Measurements from ENCODE around the gene MREG.
"Not testable (repeated sequence)": the region's sequence is repeated elsewhere in the genome, so short reads cannot be mapped to it uniquely, and the experiment has no call there.

The MREG gene

GRCh38 chr2:215958257-215958656 lies 55.1 kb downstream of the MREG start:
- no peak for DNase-seq (ENCODE audit: low read depth)

DNA sequence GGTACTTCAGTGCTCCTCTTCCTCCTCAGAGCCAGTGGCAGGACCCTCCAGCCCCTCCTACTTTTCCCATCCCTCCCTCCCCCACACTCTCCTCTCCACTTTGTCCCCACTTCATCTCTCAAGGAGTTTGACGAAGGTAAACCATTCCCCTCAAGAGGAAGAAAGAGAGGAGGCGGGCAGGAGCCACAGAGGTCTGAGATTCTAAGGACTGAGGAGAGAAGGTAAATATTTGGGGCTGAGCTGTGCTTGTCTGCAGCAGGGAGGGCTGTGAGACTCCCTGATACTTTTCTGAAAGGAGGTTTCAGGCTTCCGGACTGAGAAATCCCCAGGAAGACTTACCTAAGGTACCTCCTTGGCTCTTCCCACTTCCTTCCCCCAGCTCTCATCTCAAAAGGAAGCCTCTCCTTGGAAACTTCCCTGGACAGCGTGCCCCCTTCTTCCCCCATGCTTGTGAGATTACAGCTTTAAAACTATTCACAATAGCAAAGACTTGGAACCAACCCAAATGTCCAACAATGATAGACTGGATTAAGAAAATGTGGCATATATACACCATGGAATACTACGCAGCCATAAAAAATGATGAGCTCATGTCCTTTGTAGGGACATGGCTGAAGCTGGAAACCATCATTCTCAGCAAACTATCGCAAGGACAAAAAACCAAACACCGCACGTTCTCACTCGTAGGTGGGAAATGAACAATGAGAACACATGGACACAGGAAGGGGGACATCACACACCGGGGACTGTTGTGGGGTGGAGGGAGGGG lies 55.8 kb downstream of the MREG start:
- DNase-seq (ENCODE audit: low read depth), result not testable (repeated sequence)

DNA sequence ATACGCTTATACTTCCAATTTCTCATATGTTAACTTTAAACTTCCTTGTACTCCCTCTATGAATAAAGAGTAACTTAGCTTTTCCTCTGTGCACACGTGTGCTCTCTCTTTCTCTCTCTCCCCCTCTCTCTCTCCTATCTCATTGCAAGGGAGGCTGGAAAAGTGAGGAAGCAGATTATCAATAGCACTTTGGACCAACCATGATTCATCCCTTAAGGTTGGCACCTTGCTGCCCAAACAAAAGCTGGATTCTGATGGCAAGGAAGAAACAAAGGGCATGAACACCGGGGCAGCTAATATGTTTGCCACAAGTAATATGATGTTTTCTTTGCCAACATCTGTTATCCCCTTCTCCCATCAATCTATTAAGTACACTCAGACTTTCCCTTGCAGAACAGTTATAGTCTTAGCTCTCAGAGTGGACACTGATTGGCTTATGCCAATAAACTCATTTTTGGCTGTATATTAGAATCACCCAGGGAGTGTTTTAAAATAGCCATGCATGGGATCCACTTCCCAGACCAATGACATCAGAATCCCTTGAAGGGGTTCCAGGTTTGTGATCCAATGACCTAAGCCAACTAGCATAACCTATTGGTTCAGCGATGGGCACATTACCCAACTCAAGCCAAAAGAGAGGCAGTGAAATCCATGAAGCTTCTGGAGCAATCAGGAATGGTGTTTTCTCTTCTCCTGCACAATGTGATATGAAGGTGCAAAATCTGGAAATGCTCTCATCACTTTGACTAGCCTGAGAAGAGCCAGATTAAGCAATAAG lies 60.3 kb downstream of the MREG start:
- no peak for DNase-seq (ENCODE audit: low read depth)

- DNase-seq (ENCODE audit: low read depth), result no peak
These were observed 61.8 kb downstream of the MREG start for GRCh38 chr2:215951558-215951957.

DNA sequence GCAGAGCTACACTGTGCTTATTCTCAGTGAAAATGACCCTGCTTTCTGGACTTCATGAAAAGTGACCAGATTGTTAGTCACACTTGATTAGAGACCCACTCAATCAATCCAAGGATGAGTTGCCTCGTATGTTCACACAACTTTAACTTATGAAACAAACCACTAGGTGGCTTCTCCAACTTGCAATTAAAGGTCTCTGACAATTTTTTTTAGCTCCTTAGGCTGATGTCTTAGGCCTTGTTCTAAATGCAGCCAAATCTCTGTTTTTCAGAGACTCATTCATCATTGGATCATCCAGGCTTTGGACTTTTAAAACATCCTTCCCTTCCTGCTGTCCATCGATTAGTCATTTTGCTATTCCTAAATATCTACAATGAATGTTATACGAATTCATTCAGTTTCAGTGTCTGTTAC lies 63.4 kb downstream of the MREG start:
- DNase-seq (ENCODE audit: low read depth), result no peak

GRCh38 chr2:215948051-215948450 lies 65.3 kb downstream of the MREG start:
- no peak for DNase-seq (ENCODE audit: low read depth)

DNA sequence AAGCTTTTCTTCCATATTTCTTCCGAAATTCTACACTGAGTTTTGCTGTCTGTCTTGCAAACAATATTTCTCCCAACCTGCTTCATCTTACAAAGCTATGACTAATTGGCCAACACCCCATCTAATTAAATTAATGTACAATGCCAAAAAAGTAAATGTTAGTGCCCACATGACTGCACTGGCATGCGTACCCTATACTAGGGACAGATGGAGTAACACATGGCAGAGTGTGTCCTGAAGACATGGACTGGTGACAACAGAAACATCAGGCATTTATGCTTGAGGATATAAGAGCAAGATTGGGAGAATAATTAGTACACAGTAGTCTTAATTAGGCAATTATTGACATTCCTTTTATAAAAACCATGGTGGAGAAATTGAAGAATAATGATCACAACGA lies 66.8 kb downstream of the MREG start:
- DNase-seq (ENCODE audit: low read depth), result no peak

DNA sequence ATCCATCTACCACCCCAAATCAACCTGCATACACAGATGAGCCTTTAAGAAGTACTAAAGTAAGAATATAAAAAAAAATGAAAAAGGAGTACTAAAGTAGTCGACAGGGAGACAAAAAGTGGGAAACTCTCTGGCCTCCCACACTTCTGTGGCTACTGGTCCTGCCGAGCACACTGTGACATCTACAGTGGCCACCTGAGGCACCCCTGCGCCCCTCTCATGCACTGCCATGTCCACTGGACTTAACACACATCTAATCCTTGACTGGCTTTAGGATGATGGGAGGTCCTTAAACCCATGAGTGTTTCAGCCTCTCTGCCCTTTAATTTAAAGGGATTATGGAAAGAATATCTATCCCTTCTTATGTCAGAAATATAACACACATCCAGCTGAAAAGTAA lies 71.2 kb downstream of the MREG start:
- DNase-seq (ENCODE audit: low read depth), result no peak

DNA sequence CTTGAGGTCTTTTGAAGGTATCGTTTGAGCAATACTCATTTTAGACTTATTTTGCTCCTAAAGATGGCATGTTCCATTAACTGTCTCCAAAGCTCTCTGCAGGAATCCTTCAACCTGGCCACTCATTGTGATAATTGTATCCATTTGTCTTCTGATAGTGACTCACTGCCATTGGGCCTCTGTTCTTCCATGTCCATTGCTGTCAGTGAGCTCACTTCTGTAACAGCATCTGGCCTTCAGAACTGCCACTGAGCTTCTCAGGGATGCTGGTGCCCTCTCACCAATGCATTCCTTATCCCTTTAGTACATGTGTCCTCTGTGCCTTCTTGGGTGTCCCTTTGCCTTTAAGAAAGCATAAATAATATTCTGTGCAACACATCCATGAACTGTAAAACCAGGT lies 71.6 kb downstream of the MREG start:
- no peak for DNase-seq (ENCODE audit: low read depth)

GRCh38 chr2:215940645-215941184 lies 72.6 kb downstream of the MREG start:
- DNase-seq (ENCODE audit: low read depth), result no peak

DNA sequence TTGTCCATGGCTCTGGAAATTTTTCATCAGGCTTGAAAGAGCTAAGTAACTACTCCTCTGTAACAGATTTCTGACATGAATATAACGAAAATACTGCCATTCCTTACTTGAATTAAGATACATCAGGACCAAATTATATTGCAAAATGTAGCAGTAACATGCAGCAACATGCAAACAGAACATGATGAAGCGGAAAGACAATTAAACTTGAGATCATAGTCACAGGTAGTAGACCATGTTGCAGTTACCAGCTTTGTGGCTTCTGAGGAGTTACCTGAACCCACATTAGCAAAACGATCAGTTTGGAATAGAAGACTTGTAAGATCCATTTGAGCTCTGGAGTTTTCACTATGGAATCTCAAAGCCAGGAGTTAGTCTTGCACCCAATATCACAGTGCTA lies 76.2 kb downstream of the MREG start:
- DNase-seq (ENCODE audit: low read depth), result no peak

GRCh38 chr2:215933151-215933550 lies 80.2 kb downstream of the MREG start:
- no peak for DNase-seq (ENCODE audit: low read depth)

DNA sequence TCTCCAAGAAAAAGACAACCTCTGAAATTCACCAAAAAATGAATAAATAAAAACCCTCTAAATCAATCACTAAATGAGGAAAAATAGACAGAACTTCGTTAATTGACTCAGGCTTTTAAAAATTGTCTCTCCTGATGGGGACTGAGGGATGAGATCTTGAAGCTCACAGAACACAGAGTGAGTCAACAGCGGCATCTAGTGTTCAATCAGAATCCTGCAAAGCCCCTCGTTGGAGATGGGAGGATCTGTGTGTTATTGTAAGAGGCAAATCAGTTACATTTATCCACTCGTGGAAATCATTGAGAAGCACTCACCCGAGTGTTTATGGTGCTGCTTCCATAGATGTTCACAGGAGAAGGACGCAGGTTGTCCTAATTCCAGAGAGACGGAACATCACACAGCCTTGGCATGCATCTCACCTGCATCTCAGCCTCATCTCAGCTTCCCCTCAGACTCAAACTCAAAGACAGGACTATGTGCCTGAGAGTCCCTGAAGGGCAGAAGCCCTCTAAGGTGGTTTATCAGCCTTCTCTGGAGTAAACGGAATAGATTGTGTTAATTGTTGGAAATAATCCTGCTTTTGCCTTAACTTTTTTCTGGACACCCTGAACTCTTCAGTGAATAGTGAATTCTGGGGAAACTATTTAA lies 82.0 kb downstream of the MREG start:
- DNase-seq (ENCODE audit: low read depth), result no peak

DNA sequence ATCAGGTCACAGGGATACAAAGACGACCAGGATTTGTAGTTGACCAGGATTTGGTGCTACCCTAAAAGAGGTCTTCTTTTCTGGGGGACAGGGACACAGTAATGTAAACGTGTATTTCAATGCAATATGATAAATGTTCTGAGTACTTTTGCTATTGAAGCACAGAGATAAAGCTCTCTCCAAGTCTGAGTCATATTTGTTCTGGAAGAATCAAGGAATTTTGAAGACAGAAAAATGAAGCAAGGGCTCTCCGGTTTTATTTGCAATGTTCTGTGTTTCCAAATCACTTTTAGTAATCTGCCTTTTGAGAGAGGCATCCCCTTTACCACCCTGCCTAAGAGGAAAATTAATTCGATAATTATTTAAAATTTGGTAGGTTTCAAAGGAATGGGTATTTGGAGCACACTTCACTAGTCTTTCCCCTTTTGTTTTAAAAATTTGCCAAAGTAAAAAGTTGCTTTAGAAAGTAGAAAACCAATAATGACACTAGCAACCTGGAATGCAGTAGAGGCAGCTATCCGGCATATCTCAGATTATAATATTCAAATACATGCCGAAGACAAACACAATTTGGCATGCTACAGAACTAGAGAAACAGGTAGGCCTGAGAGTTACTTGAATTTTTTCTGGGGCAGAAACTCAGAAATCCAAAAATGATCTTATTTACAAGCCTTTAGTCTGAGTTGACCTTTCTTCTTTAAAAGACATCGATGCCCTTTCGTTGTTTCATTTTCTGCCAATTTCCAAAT lies 82.7 kb downstream of the MREG start:
- DNase-seq (ENCODE audit: low read depth), result no peak

DNA sequence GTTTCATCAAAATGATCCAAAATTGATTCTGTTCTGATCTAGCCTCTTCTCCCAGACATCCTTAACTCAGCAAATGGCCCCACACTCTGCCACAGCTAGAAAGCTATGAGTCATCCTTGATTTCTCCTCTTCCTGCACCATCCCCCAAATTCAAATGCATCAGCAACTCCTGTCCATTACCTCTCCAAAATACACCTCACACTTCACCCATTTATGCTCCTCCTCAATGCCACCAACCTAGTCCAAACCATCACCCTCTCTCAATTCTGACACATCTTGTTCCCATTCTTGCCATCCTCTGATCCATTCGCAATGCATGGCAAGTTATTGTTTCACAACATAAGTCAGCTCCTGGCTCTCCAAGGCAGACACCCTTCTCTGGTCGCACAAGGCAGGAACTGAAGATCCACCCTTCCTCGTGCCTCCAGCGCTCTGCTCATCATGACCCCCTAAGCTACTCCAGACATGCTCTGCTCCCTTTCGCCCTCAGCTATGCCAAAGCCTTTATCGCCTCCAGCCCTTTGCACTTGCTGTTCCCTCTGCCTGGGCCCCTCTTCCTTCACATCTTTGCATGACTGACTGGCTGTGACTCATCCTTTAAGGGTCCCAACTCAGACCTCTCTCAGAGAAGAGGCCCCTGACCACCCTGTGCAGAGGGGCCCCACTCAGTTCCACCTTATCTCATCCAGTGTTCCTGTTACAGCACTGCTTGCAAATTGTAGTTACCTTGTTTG lies 83.6 kb downstream of the MREG start:
- no peak for DNase-seq (ENCODE audit: low read depth)

GRCh38 chr2:215928086-215928485 lies 85.3 kb downstream of the MREG start:
- no peak for DNase-seq (ENCODE audit: low read depth)

DNA sequence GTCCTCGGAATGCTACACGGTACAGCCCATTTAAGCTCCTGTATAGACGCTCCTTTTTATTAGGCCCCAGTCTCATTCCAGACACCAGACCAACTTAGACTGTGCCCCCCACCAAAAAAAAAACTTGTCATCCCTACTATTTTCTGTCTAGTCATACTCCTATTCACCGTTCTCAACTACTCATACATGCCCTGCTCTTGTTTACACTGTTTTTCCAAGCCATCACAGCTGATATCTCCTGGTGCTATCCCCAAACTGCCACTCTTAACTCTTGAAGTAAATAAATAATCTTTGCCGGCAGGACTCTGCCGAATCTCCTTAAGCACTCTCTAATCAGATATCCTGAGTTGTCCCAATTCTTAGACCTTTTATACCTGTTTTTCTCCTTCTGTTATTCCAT lies 86.4 kb downstream of the MREG start:
- not testable (repeated sequence) for DNase-seq (ENCODE audit: low read depth)

DNA sequence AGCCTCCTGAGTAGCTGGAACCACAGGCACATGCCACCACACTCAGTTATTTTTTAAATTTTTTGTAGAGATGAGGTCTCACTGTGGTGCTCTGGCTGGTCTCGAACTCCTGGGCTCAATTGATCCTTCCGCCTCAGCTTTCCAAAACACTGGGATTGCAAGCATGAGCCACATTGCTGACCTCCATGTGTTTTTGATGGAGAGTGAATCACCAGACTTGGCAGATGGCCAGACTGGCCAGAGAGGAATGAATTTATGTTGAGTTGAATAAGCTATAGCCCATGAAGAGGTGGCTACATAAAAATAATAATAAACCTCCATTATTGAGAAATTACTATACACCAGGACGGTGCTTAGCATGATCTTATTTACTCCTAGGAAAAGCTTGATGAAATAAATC lies 91.5 kb downstream of the MREG start:
- no peak for DNase-seq (ENCODE audit: low read depth)

GRCh38 chr2:215920244-215921100 lies 92.9 kb downstream of the MREG start:
- DNase-seq (ENCODE audit: low read depth), result peak; percentile 11

DNA sequence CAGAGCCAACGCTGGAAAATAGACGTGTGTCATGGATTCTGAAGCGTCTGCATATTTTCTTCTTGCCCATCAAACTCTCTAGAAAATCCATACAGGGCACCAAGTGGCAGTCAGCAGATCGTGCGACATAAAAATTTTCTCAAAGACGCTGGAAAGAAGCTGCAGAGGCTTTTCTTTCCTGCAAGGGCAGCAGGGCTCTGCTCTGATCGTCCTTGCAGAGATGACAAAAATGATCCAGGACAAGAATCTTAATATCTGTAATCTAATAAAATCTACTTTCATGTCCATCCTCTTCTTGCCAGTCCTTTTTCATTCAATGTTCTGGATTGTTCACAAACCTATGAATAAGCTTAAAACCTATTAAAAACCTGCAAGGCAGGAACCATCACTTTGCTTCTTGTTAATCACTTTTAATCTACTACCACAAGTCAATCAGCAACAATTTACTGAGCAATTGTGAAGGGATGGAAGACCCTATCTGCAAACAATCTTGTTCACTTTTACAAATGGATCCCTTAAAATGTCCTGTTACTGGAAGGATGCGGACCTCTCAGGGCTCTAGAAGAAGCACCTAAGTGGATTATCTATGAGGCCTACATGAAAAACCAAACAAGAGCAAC lies 93.6 kb downstream of the MREG start:
- no peak for DNase-seq (ENCODE audit: low read depth)

All from stimulated activated CD8-positive, alpha-beta memory T cell treated with anti-CD3 and anti-CD28 coated beads, Interleukin-7, amount 100 ng/mL, for 24 hours (primary cell).